GM23338 (cell line): ENCODE results near the gene PCBP3. TPM values are rescaled to one million over a fixed set of nuclear protein-coding genes. Genes with fewer than 3 reads are reported as not detected.

Experiments
- ATAC-seq: fragments of 200-7000 bp; cut with Tn5 transposase; 3 replicates; pipeline ENCODE4 v1.9.1; 2020
- DNase-seq: peaks from one replicate; pipeline ENCODE4 v3.0.0-alpha.2; 2015; ENCODE audit warnings: low spot score
- H2AFZ ChIP-seq: fragments of 200-600 bp; sonication (generic); 2 replicates; pipeline ENCODE4 v1.8.0; 2016; ENCODE audit warnings: antibody characterized with exemption, mild to moderate bottlenecking, moderate library complexity
- H3F3A ChIP-seq: fragments of 200-600 bp; sonication (generic); replicated peaks from 2 replicates; pipeline ENCODE4 v1.8.0; 2017; ENCODE audit warnings: antibody characterized with exemption, mixed run types, low read depth
- H3K27ac ChIP-seq: fragments of 200-600 bp; sonication (generic); 2 replicates; pipeline ENCODE4 v1.6.1; 2016; ENCODE audit warnings: low read depth
- H3K27me3 ChIP-seq: fragments of 200-600 bp; sonication (generic); 2 replicates; pipeline ENCODE4 v1.8.0; 2016; ENCODE audit warnings: mild to moderate bottlenecking, mixed run types, moderate library complexity; ENCODE audit not compliant: insufficient read depth
- H3K36me3 ChIP-seq: fragments of 200-600 bp; sonication (generic); 2 replicates; pipeline ENCODE4 v1.8.0; 2016; ENCODE audit warnings: mild to moderate bottlenecking; ENCODE audit not compliant: insufficient read depth
- H3K4me1 ChIP-seq: fragments of 200-600 bp; sonication (generic); 2 replicates; pipeline ENCODE4 v1.8.0; 2016; ENCODE audit warnings: mild to moderate bottlenecking, moderate library complexity; ENCODE audit not compliant: insufficient read depth
- H3K4me2 ChIP-seq: fragments of 200-600 bp; sonication (generic); 2 replicates; pipeline ENCODE4 v1.7.1; 2017; ENCODE audit warnings: mixed run types
- H3K4me3 ChIP-seq: fragments of 200-600 bp; sonication (generic); 2 replicates; pipeline ENCODE4 v1.6.1; 2016; ENCODE audit warnings: mixed run types
- H3K79me2 ChIP-seq: fragments of 200-600 bp; sonication (generic); replicated peaks from 2 replicates; pipeline ENCODE4 v1.8.0; 2017; ENCODE audit warnings: mild to moderate bottlenecking; ENCODE audit not compliant: insufficient read depth
- H3K9me2 ChIP-seq: fragments of 200-600 bp; sonication (generic); 2 replicates; pipeline ENCODE4 v1.8.0; 2017; ENCODE audit not compliant: insufficient read depth
- H4K20me1 ChIP-seq: fragments of 200-600 bp; sonication (generic); replicated peaks from 2 replicates; pipeline ENCODE4 v1.8.0; 2017; ENCODE audit warnings: mild to moderate bottlenecking; ENCODE audit not compliant: insufficient read depth
- H3K27ac Mint-ChIP-seq: 2 replicates; pipeline ENCODE4 v1.8.0; 2020; ENCODE audit warnings: inconsistent platforms, mild to moderate bottlenecking, moderate library complexity, mixed read lengths
- H3K27me3 Mint-ChIP-seq: 3 replicates; pipeline ENCODE4 v1.8.0; 2022; ENCODE audit warnings: low read depth, mild to moderate bottlenecking, moderate library complexity, mixed read lengths, inconsistent platforms; ENCODE audit not compliant: insufficient read depth, poor library complexity
- H3K36me3 Mint-ChIP-seq: 3 replicates; pipeline ENCODE4 v1.8.0; 2021; ENCODE audit warnings: low read depth, mild to moderate bottlenecking, inconsistent platforms, moderate library complexity, mixed read lengths
- H3K4me1 Mint-ChIP-seq: 3 replicates; pipeline ENCODE4 v1.8.0; 2020; ENCODE audit warnings: mild to moderate bottlenecking, inconsistent platforms, mixed read lengths
- H3K4me3 Mint-ChIP-seq: 3 replicates; pipeline ENCODE4 v1.8.0; 2021; ENCODE audit warnings: moderate library complexity, mild to moderate bottlenecking, inconsistent platforms, mixed read lengths
- H3K9me3 Mint-ChIP-seq: 3 replicates; pipeline ENCODE4 v1.8.0; 2020; ENCODE audit warnings: moderate library complexity, mild to moderate bottlenecking, inconsistent platforms, mixed read lengths
- CREB1 ChIP-seq: fragments of 250-450 bp; sonication (Bioruptor Pico); IDR thresholded peaks from 2 replicates; pipeline ENCODE4 v1.5.0; 2020; ENCODE audit warnings: low read depth, mild to moderate bottlenecking, moderate library complexity
- CTCF ChIP-seq, 2 experiments: fragments of 200-600 bp in 1 of 2; sonication (generic) in 1 of 2; conservative IDR thresholded peaks; 2 replicates each; pipeline versions ENCODE4 v1.5.1 to v1.6.1; 2016 to 2017; ENCODE audit warnings: antibody characterized with exemption in 2 of 2, low read depth in 2 of 2, mild to moderate bottlenecking in 2 of 2, moderate library complexity in 1 of 2
- EZH2 ChIP-seq: fragments of 200-600 bp; sonication (generic); IDR thresholded peaks from one replicate; pipeline ENCODE4 v1.8.0; 2017; ENCODE audit warnings: antibody characterized with exemption, mild to moderate bottlenecking, low read depth; ENCODE audit not compliant: unreplicated experiment
- EZH2phosphoT487 ChIP-seq: fragments of 200-600 bp; sonication (generic); IDR thresholded peaks from one replicate; pipeline ENCODE4 v1.8.1; 2018; ENCODE audit warnings: antibody characterized with exemption; ENCODE audit not compliant: unreplicated experiment
- JUNB ChIP-seq: IDR thresholded peaks from one replicate; pipeline ENCODE4 v1.6.1; 2016; ENCODE audit warnings: antibody characterized with exemption; ENCODE audit not compliant: unreplicated experiment
- NANOG ChIP-seq: IDR thresholded peaks from 2 replicates; pipeline ENCODE4 v1.6.1; 2016; ENCODE audit warnings: antibody characterized with exemption, borderline replicate concordance
- REST ChIP-seq: IDR thresholded peaks from one replicate; pipeline ENCODE4 v1.6.1; 2018; ENCODE audit warnings: antibody characterized with exemption; ENCODE audit not compliant: unreplicated experiment
- ZNF114 ChIP-seq: fragments of 250-450 bp; sonication (Bioruptor Pico); IDR thresholded peaks from 2 replicates; pipeline ENCODE4 v1.5.0; 2020; ENCODE audit warnings: mild to moderate bottlenecking, moderate library complexity
- ZNF331 ChIP-seq: fragments of 250-450 bp; sonication (Bioruptor Pico); IDR thresholded peaks from 2 replicates; pipeline ENCODE4 v1.5.0; 2020; ENCODE audit warnings: low read depth, mild to moderate bottlenecking, moderate library complexity
- ZNF462 ChIP-seq: fragments of 250-450 bp; sonication (Bioruptor Pico); IDR thresholded peaks from 2 replicates; pipeline ENCODE4 v1.5.0; 2020; ENCODE audit warnings: mild to moderate bottlenecking, moderate library complexity
- polyA plus RNA-seq: library from polyadenylated mRNA; unstranded; fragments of >200 nt; fragmentation: Nextera tagmentation; extraction: Ambion mirVana; gene quantifications from 2 replicates; pipeline ENCODE4 v1.2.1, GENCODE V29; 2016
- total RNA-seq: library from RNA; depleted of rRNA; stranded (reverse); fragments of >200 nt; shearing (Covaris generic); gene quantifications from 2 replicates; pipeline ENCODE4 v1.2.3, GENCODE V29; 2014

Gene PCBP3
- total and polyA plus RNA-seq, 2 experiments from 2014 or later, result 7.1 to 9.1 TPM

- H3K27me3 ChIP-seq, result no peaks in the 10 kb centered on the region
- H3K27ac ChIP-seq, result no peak overlapping the region
- no peak for TF ChIP-seq ZNF462
- no peak for TF ChIP-seq ZNF114
- H2AFZ ChIP-seq, result no peak overlapping the region
- Mint-ChIP-seq H3K9me3 (peaks cover 14% of the 10 kb centered on the region), H3K27me3 (peaks cover 5% of the 10 kb centered on the region), H3K4me3 (no peak overlapping the region), H3K27ac (0 out of 2 replicates have a peak overlapping the region, but pooled peaks have one; percentile 15), H3K4me1 (peaks cover 2% of the 10 kb centered on the region; the same call in 2 of the 3 replicates), H3K36me3 (peaks cover 11% of the 10 kb centered on the region)
- no peaks in the 10 kb centered on the region for H3K79me2 ChIP-seq
- DNase-seq (no peak), ATAC-seq (no peak)
- H3K4me1 ChIP-seq, result no peaks in the 10 kb centered on the region
- no peaks in the 10 kb centered on the region for H3K36me3 ChIP-seq
- no peak overlapping the region for H3K4me2 ChIP-seq
- no peaks in the 10 kb centered on the region for H3F3A ChIP-seq
- no peaks in the 10 kb centered on the region for H4K20me1 ChIP-seq
- H3K9me2 ChIP-seq, result no peaks in the 10 kb centered on the region
- no peak overlapping the region for H3K4me3 ChIP-seq
Measured at GRCh38 chr21:45846373-45847160, 203.0 kb downstream of the PCBP3 start.

GRCh38 chr21:45847870-45848269 is 204.3 kb downstream of the PCBP3 start:
- peaks cover 2% of the 10 kb centered on the region; the same call in 2 of the 3 replicates for H3K4me1 Mint-ChIP-seq
- H3K27ac Mint-ChIP-seq, result no peak overlapping the region
- Histone ChIP-seq H3K36me3 (no peaks in the 10 kb centered on the region), H3K27ac (no peak overlapping the region), H3K9me2 (no peaks in the 10 kb centered on the region), H4K20me1 (no peaks in the 10 kb centered on the region), H3K4me2 (no peak overlapping the region), H3K79me2 (no peaks in the 10 kb centered on the region), H3F3A (no peaks in the 10 kb centered on the region), H3K27me3 (no peaks in the 10 kb centered on the region), H2AFZ (no peak overlapping the region), H3K4me1 (no peaks in the 10 kb centered on the region), H3K4me3 (no peak overlapping the region)
- no peak overlapping the region for H3K4me3 Mint-ChIP-seq
- DNase-seq (no peak), ATAC-seq (no peak)
- H3K9me3 Mint-ChIP-seq, result peaks cover 1% of the 10 kb centered on the region; the same call in 1 of the 3 replicates
- H3K27me3 Mint-ChIP-seq, result peaks cover 5% of the 10 kb centered on the region
- H3K36me3 Mint-ChIP-seq, result peaks cover under 1% of the 10 kb centered on the region; the same call in 1 of the 3 replicates
- no peak for TF ChIP-seq CREB1 (CRISPR knock-in tag)
- no peak for TF ChIP-seq EZH2
- no peak for TF ChIP-seq CTCF (conservative IDR thresholded peaks at IDR 0.05; ENCODE audit: low read depth in 2 of 2)
- no peak for TF ChIP-seq EZH2phosphoT487
- no peak for TF ChIP-seq REST
- no peak for TF ChIP-seq ZNF331
- TF ChIP-seq NANOG, result no peak
- TF ChIP-seq JUNB, result no peak
